PC-3 (cell line): ENCODE measurements around the gene ALG8. TPM values are rescaled to one million over a fixed set of nuclear protein-coding genes. Genes with fewer than 3 reads are reported as not detected.
"Not testable (repeated sequence)": the region's sequence is repeated elsewhere in the genome, so short reads cannot be mapped to it uniquely, and the experiment has no call there.

Experiments used
- ATAC-seq: fragments of 200-7000 bp; cut with Tn5 transposase; 2 replicates; pipeline ENCODE4 v1.9.1; 2020; ENCODE audit warnings: mild to moderate bottlenecking, moderate library complexity
- BruUV-seq: library from RNA; stranded (reverse); fragments of 400-500 nt; replicated peaks from 2 replicates; lab custom pipeline; 2021; lab: Mats Ljungman, UMichigan
- CTCF ChIA-PET: fragments of 300-600 bp; sonication (Branson Sonifier 250); formaldehyde crosslinking; loops from one replicate; lab custom pipeline; 2022; ENCODE audit warnings: antibody characterized with exemption; lab: Charles Lee
- POLR2A ChIA-PET: fragments of 300-600 bp; sonication (Branson Sonifier 250); formaldehyde crosslinking; loops from one replicate; lab custom pipeline; 2022; ENCODE audit warnings: antibody characterized with exemption; ENCODE audit not compliant: unreplicated experiment; lab: Charles Lee
- DNase-seq: peaks from one replicate; pipeline ENCODE4 v3.0.0-alpha.2; 2015
- H2AFZ ChIP-seq: fragments of 300-600 bp; sonication (generic); 2 replicates; pipeline ENCODE4 v1.6.0; 2016; ENCODE audit warnings: antibody characterized with exemption, low read length
- H3F3A ChIP-seq: fragments of 300-600 bp; sonication (generic); one replicate; pipeline ENCODE4 v1.6.0; 2017; ENCODE audit warnings: antibody characterized with exemption, low read length, control low read depth, mild to moderate bottlenecking; ENCODE audit not compliant: unreplicated experiment
- H3K27ac ChIP-seq: fragments of 300-600 bp; sonication (generic); 2 replicates; pipeline ENCODE4 v1.5.1; 2016; ENCODE audit warnings: mild to moderate bottlenecking, low read length
- H3K27me3 ChIP-seq: fragments of 300-600 bp; sonication (generic); 2 replicates; pipeline ENCODE4 v1.6.1; 2016; ENCODE audit warnings: low read length, mixed read lengths
- H3K36me3 ChIP-seq: fragments of 300-600 bp; sonication (generic); 2 replicates; pipeline ENCODE4 v1.6.1; 2016; ENCODE audit warnings: low read depth, mixed run types, low read length, mixed read lengths
- H3K4me1 ChIP-seq: fragments of 300-600 bp; sonication (generic); 2 replicates; pipeline ENCODE4 v1.5.1; 2016; ENCODE audit warnings: low read length; ENCODE audit not compliant: insufficient read depth
- H3K4me2 ChIP-seq: fragments of 300-600 bp; sonication (generic); 2 replicates; pipeline ENCODE4 v1.6.0; 2016; ENCODE audit warnings: low read length
- H3K4me3 ChIP-seq: fragments of 300-600 bp; sonication (generic); 2 replicates; pipeline ENCODE4 v1.5.1; 2016; ENCODE audit warnings: mild to moderate bottlenecking, low read length, mixed read lengths
- H3K79me2 ChIP-seq: fragments of 300-600 bp; sonication (generic); 2 replicates; pipeline ENCODE4 v1.6.1; 2017; ENCODE audit warnings: low read length, mixed read lengths
- H3K9ac ChIP-seq: fragments of 300-600 bp; sonication (generic); 2 replicates; pipeline ENCODE4 v1.6.0; 2016; ENCODE audit warnings: mild to moderate bottlenecking, low read length
- H3K9me2 ChIP-seq: fragments of 300-600 bp; sonication (generic); replicated peaks from 2 replicates; pipeline ENCODE4 v1.6.1; 2016; ENCODE audit warnings: mixed run types, low read length, mixed read lengths
- H3K9me3 ChIP-seq: fragments of 300-600 bp; sonication (generic); 2 replicates; pipeline ENCODE4 v1.6.1; 2016; ENCODE audit warnings: low read length, mixed read lengths
- H4K20me1 ChIP-seq: fragments of 300-600 bp; sonication (generic); 2 replicates; pipeline ENCODE4 v1.6.1; 2016; ENCODE audit warnings: low read length, mixed read lengths
- EZH2 ChIP-seq: fragments of 300-600 bp; sonication (generic); IDR thresholded peaks from one replicate; pipeline ENCODE4 v1.6.1; 2017; ENCODE audit warnings: antibody characterized with exemption, mild to moderate bottlenecking, low read length; ENCODE audit not compliant: unreplicated experiment
- EZH2phosphoT487 ChIP-seq: fragments of 300-600 bp; sonication (generic); IDR thresholded peaks from 2 replicates; pipeline ENCODE4 v1.6.1; 2018; ENCODE audit warnings: mild to moderate bottlenecking, antibody characterized with exemption, low read length, borderline replicate concordance
- intact Hi-C: fragments of 100-400 bp; cut with micrococcal nuclease; formaldehyde crosslinking; loops from 2 replicates; pipeline ENCODE4 v1.9.0; 2023
- total RNA-seq: library from RNA; depleted of rRNA; stranded (reverse); fragments of >200 nt; gene quantifications from 2 replicates; pipeline ENCODE4 v1.2.3, GENCODE V29; 2014
- TF ChIP-seq, protein P1 (sequence below): fragments of 300-600 bp; sonication (generic); conservative IDR thresholded peaks from 2 replicates; pipeline ENCODE4 v1.5.1; 2017; ENCODE audit warnings: antibody characterized with exemption, low read depth, mild to moderate bottlenecking, low read length

Gene ALG8
- total RNA-seq, 1 experiment from 2014 or later = 73.6 TPM

DNA sequence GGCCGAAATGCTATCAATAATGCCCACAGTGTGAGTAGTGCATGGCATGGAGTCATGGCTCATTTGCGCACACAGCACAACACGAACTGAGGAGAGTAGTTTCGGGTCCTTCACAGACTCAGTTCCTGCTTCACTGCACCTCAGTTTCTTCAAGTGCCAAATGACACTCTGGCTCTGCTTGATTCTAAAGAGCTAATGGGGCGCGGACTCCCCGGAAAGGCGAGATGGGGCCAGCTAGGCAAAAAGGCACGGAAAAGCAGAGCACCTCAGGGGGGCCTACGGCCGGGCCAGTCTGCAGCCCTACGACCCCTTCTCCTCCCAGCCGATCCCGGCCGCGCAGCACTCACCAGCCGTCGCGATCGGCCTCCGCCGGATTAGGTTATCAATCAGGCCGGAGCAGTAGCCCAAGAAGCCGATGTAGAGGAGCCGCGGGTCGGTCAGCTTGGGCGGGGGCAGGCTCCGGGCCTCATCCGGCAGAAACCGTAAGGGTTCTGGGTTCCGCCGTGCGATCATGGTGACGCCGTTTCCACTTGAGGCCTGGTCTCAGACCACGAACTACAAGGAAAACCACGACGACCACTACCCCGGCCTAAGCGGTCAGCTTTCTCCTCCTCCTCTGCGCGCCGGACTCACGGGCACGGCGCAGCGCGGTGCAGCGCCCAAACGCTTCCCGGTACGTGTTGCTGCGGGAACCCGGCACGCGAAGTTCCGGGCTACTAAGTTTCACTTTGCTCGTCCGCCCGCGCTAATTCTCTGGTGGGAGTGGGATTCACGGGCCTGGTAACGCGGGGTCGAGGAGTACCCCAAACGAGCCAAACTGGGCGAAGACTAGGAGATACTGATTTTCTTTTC lies 60.0 kb downstream of the ALG8 start, which contains the start of gene NDUFC2:
Gene NDUFC2, minus strand, starts transcription at position 631 of the 852 bp plus-strand sequence. Its CDS starts 118 bp downstream, at position 513.
- TF ChIP-seq EZH2phosphoT487 (no peak), EZH2 (no peak)
- TF ChIP-seq, protein P1, sequence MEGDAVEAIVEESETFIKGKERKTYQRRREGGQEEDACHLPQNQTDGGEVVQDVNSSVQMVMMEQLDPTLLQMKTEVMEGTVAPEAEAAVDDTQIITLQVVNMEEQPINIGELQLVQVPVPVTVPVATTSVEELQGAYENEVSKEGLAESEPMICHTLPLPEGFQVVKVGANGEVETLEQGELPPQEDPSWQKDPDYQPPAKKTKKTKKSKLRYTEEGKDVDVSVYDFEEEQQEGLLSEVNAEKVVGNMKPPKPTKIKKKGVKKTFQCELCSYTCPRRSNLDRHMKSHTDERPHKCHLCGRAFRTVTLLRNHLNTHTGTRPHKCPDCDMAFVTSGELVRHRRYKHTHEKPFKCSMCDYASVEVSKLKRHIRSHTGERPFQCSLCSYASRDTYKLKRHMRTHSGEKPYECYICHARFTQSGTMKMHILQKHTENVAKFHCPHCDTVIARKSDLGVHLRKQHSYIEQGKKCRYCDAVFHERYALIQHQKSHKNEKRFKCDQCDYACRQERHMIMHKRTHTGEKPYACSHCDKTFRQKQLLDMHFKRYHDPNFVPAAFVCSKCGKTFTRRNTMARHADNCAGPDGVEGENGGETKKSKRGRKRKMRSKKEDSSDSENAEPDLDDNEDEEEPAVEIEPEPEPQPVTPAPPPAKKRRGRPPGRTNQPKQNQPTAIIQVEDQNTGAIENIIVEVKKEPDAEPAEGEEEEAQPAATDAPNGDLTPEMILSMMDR = no peak
- Histone ChIP-seq H3K36me3 (0 out of 2 replicates have a peak, but pooled peaks cover 4% of the 10 kb centered on the region), H3K79me2 (peaks cover 52% of the 10 kb centered on the region), H3K4me1 (peaks cover 33% of the 10 kb centered on the region), H3K9me3 (no peaks in the 10 kb centered on the region), H3F3A (no peaks in the 10 kb centered on the region), H2AFZ (peak within 1 kb of the TSS; percentile 96), H3K27ac (peak within 1 kb of the TSS; percentile 22), H3K9me2 (no peaks in the 10 kb centered on the region), H3K4me3 (peak within 1 kb of the TSS; percentile 86), H3K27me3 (no peaks in the 10 kb centered on the region), H3K4me2 (peak within 1 kb of the TSS; percentile 93), H3K9ac (peak within 1 kb of the TSS; percentile 93), H4K20me1 (peaks cover 36% of the 10 kb centered on the region)
- POLR2A ChIA-PET = interaction anchor here (1.1 kb wide), 1 partner anchor 22 kb away, joined by 5 read pairs; no protein-coding TSS in a partner anchor
- CTCF ChIA-PET = interaction anchor here (1.0 kb wide), 1 partner anchor 338 kb away, joined by 3 read pairs; the partner anchor contains the start of gene GAB2
- ATAC-seq (peak; percentile 89), DNase-seq (peak; percentile 87)
- TSS peak; percentile 84 for BruUV-seq
- intact Hi-C loops = no loop called here

DNA sequence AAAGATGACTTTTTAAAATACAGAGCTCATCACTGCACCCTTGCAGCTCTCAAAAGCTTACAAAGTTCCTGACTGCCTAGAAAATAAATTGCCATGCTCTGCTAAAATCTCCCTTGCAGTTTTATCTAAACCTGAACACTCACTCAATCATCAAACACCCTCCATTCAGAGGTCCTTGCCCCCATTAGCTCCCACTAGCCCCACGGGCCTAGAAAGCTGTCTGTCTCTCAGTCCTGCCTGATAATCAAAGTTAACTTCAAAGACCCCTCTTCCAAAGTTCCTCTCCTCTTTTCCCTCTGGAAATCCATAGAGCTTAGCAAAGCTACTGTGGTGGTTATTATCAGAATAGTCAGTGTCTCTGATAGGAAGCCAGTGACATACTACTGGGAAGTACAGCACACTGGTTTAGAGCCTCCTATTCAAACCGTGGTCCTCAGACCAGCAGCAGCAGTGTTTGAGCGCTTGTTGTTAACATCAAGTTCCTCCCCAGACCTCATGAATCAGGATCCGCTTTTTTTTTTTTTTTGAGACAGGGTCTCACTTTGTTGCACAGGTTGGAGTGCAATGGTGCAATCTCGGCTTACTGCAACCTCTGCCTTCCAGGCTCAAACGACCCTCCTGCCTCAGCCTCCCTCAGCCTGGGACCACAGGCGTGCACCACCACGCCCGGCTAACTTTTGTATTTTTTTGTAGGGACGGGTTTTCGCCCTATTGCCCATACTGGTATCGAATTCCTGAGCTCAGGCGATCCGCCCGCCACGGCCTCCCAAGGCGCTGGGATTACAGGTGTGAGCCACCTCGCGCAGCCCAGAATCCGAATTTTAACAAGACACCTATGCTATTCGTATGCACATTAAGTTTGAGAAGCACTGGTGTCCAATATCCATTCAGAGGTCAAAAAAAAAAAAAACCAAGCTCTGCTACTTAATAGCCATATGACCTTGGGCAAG lies 60.9 kb downstream of the ALG8 start:
- Histone ChIP-seq H3F3A (no peaks in the 10 kb centered on the region), H3K4me1 (peaks cover 33% of the 10 kb centered on the region), H3K4me2 (peak overlapping the region; percentile 93), H3K27me3 (no peaks in the 10 kb centered on the region), H3K9ac (peak overlapping the region; percentile 93), H3K36me3 (0 out of 2 replicates have a peak, but pooled peaks cover 4% of the 10 kb centered on the region), H3K9me3 (no peaks in the 10 kb centered on the region), H4K20me1 (peaks cover 36% of the 10 kb centered on the region), H3K79me2 (peaks cover 62% of the 10 kb centered on the region), H3K27ac (no peak overlapping the region), H3K4me3 (peak overlapping the region; percentile 86), H2AFZ (peak overlapping the region; percentile 96; the same call in 1 of the 2 replicates), H3K9me2 (no peaks in the 10 kb centered on the region)
- POLR2A ChIA-PET = interaction anchor here (0.5 to 0.6 kb wide), 3 partner anchors 71 to 486 kb away, joined by 3 to 10 read pairs (median 3); no protein-coding TSS in a partner anchor
- CTCF ChIA-PET = interaction anchor here (1.0 kb wide), 1 partner anchor 339 kb away, joined by 3 read pairs; the partner anchor contains the start of gene GAB2
- TF ChIP-seq, protein P1 = no peak
- no peak for TF ChIP-seq EZH2phosphoT487
- no peak for TF ChIP-seq EZH2
- ATAC-seq (no peak), DNase-seq (no peak)
- intact Hi-C loops = no loop called here
- BruUV-seq = no TSS peak

DNA sequence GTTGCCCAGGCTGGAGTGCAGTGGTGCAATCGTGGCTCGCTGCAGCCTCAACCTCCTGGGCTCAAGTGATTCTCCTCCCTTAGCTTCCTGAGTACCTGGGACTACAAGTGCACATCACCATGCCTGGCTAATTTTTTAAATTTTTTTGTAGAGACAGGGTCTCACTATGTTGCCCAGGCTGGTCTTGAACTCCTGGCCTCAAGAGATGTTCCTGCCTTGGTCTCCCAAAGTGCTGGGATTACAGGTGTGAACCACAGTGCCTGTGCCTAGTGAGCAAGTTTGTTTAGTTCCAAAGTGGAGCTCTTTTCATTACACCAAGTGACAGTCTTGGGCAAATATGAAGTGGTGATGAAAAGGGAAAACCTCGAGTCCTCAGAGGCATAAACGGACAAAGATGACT lies 61.8 kb downstream of the ALG8 start:
- CTCF ChIA-PET, intact Hi-C loops, H3K27me3 ChIP-seq, H3K9me3 ChIP-seq, BruUV-seq, H3K9me2 ChIP-seq, DNase-seq, ATAC-seq, H2AFZ ChIP-seq, H3K9ac ChIP-seq, H3K36me3 ChIP-seq, H3K27ac ChIP-seq, H3F3A ChIP-seq: not testable (repeated sequence)
- Histone ChIP-seq H3K4me3 (peak overlapping the region; percentile 86), H3K4me2 (peak overlapping the region; percentile 93), H4K20me1 (peaks cover 36% of the 10 kb centered on the region), H3K79me2 (peaks cover 71% of the 10 kb centered on the region), H3K4me1 (peaks cover 33% of the 10 kb centered on the region)
- POLR2A ChIA-PET = interaction anchor here (0.5 kb wide), 1 partner anchor 487 kb away, joined by 3 read pairs; no protein-coding TSS in a partner anchor
